ENCODE data around the gene FZD1. TPM values are rescaled to one million over a fixed set of nuclear protein-coding genes. Genes with fewer than 3 reads are reported as not detected.

The FZD1 gene
- total RNA-seq, 2 experiments from 2014 or later, result 0.16 to 0.20 TPM

DNA sequence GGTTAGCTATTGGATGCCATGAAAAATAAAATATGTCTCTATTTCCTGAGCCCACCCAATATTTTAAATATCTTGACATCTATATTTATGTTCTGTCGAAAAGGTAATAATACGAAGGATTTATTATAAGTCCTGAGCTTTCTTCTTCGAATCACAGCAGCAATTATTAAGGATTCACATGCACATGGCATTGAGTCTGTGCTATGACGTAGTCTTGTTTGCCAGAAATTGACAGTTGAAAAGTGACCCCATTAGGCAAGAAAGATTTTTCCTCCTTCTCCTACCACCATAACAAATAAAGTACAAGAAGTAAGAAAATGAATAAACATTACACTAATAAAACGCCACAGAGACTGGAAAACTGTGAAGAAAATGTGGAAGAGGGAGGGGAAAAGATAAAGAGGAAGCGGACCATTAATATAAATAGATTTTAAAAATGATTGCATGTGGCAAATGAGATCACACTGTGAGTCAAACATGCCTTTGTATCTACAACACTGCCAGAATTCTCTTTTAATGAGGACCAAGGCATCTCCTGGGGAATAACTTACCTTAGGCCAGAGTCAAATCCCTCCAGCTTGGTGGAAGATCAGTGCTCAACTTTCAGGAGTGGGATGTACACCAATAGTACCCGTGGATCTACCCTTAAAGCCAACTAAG is 21.6 kb downstream of the FZD1 start:
- Mint-ChIP-seq H3K4me1 (ENCODE audit: low read depth) (no peaks in the 10 kb centered on the region), H3K27ac (no peak overlapping the region), H3K4me3 (no peak overlapping the region), H3K9me3 (no peaks in the 10 kb centered on the region), H3K36me3 (ENCODE audit: low read depth) (no peaks in the 10 kb centered on the region), H3K27me3 (peaks cover 2% of the 10 kb centered on the region)
- ChIA-PET CTCF (interaction anchor here (1.5 kb wide), 1 partner anchor 10 kb away, joined by 3 read pairs; no protein-coding TSS in a partner anchor), POLR2A (no interaction called here)
- DNase-seq (no peak), ATAC-seq (no peak)
- intact Hi-C loops (cut with micrococcal nuclease), result no loop called here
- TF ChIP-seq CTCF (IDR thresholded peaks at IDR 0.05), result no peak

DNA sequence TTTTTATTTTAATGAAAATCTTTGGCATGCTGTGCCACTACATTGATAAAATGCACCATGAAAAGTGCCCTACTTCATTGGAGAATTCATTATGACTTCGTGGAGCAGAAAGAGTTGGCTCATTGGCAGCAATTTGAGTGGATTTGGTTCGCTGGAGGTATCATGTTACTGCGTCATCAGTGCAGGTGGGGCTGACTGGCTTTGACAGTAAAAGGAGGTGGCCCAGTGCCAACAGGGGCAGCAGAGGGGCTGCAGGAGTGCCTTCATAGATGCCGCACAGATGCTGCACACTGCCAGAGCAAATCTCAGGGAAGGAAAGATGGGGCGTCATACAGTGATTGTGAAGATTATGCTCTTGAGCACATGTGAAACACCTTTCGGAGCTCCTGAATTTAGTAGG is 22.2 kb downstream of the FZD1 start:
- intact Hi-C loops (cut with micrococcal nuclease), result no loop called here

GRCh38 chr7:91287371-91288084 is 23.3 kb downstream of the FZD1 start:
- ATAC-seq (no peak), DNase-seq (no peak)
- ChIA-PET CTCF (interaction anchor here (1.5 kb wide), 1 partner anchor 359 kb away, joined by 4 read pairs; no protein-coding TSS in a partner anchor), POLR2A (no interaction called here)
- no peak overlapping the region for H3K27ac Mint-ChIP-seq
- no peaks in the 10 kb centered on the region for H3K9me3 Mint-ChIP-seq
- H3K4me1 Mint-ChIP-seq (ENCODE audit: low read depth), result no peaks in the 10 kb centered on the region
- no peak for TF ChIP-seq CTCF (IDR thresholded peaks at IDR 0.05)
- intact Hi-C loops (cut with micrococcal nuclease), result no loop called here
- no peaks in the 10 kb centered on the region for H3K36me3 Mint-ChIP-seq (ENCODE audit: low read depth)
- no peak overlapping the region for H3K4me3 Mint-ChIP-seq
- no peaks in the 10 kb centered on the region for H3K27me3 Mint-ChIP-seq

More for the DNA sequence above, 22.2 kb downstream of the FZD1 start:
- POLR2A ChIA-PET, result no interaction called here
- Mint-ChIP-seq H3K9me3 (no peaks in the 10 kb centered on the region), H3K4me3 (no peak overlapping the region), H3K27ac (no peak overlapping the region), H3K27me3 (peaks cover 2% of the 10 kb centered on the region), H3K36me3 (ENCODE audit: low read depth) (no peaks in the 10 kb centered on the region), H3K4me1 (ENCODE audit: low read depth) (no peaks in the 10 kb centered on the region)
- DNase-seq (no peak), ATAC-seq (no peak)
- TF ChIP-seq CTCF (IDR thresholded peaks at IDR 0.05), result no peak
- CTCF ChIA-PET, result interaction anchor here (1.5 kb wide), 1 partner anchor 9 kb away, joined by 3 read pairs; no protein-coding TSS in a partner anchor

GRCh38 chr7:91288208-91288824 is 24.1 kb downstream of the FZD1 start:
- no peaks in the 10 kb centered on the region for H3K27me3 Mint-ChIP-seq
- no peak overlapping the region for H3K27ac Mint-ChIP-seq
- ChIA-PET POLR2A (no interaction called here), CTCF (interaction anchor here (1.5 kb wide), 1 partner anchor 358 kb away, joined by 4 read pairs; no protein-coding TSS in a partner anchor)
- H3K36me3 Mint-ChIP-seq (ENCODE audit: low read depth), result no peaks in the 10 kb centered on the region
- intact Hi-C loops (cut with micrococcal nuclease), result no loop called here
- H3K4me3 Mint-ChIP-seq, result no peak overlapping the region
- ATAC-seq (peak; percentile 34), DNase-seq (peak; percentile 34)
- H3K4me1 Mint-ChIP-seq (ENCODE audit: low read depth), result no peaks in the 10 kb centered on the region
- TF ChIP-seq CTCF (IDR thresholded peaks at IDR 0.05), result no peak
- no peaks in the 10 kb centered on the region for H3K9me3 Mint-ChIP-seq
